HG03432 (cell line): ENCODE data around the gene IL1R2.

ENCODE experiments used
- ATAC-seq: cut with Tn5 transposase; IDR thresholded peaks from one replicate; pipeline ENCODE4 v1.9.1; 2021; ENCODE audit warnings: mild to moderate bottlenecking, moderate library complexity; ENCODE audit not compliant: unreplicated experiment

Gene IL1R2

GRCh38 chr2:101972621-101973434, 18.9 kb upstream of the IL1R2 start:
- no peak for ATAC-seq

- ATAC-seq, result no peak
These were observed 17.1 kb upstream of the IL1R2 start for GRCh38 chr2:101974663-101975062.

- no peak for ATAC-seq
These were observed 16.4 kb upstream of the IL1R2 start for GRCh38 chr2:101975171-101975870.

GRCh38 chr2:101976891-101977290, 14.9 kb upstream of the IL1R2 start:
- peak; percentile 80 for ATAC-seq

DNA sequence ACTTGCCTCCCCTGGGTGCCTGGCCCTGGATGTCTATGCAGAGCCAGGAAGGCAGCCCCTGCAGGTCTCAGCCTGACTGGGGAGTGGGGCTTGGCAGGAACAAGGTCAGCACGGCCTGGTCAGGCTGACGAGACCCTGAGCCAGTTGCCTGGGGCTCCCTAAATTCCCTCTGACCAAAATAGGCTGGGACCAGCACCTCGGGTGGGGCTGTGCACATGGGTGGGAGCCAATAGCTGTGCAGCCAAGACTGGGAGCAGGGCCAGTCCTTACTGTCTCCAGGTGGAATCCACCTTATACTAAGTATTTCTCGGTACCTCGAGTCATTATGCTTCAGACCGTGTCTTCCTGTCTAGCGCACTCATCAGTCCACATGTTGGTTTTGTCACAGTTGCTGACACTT, 11.4 kb upstream of the IL1R2 start:
- no peak for ATAC-seq

GRCh38 chr2:101981066-101981465, 10.7 kb upstream of the IL1R2 start:
- ATAC-seq, result no peak

GRCh38 chr2:101981504-101981903, 10.3 kb upstream of the IL1R2 start:
- no peak for ATAC-seq

DNA sequence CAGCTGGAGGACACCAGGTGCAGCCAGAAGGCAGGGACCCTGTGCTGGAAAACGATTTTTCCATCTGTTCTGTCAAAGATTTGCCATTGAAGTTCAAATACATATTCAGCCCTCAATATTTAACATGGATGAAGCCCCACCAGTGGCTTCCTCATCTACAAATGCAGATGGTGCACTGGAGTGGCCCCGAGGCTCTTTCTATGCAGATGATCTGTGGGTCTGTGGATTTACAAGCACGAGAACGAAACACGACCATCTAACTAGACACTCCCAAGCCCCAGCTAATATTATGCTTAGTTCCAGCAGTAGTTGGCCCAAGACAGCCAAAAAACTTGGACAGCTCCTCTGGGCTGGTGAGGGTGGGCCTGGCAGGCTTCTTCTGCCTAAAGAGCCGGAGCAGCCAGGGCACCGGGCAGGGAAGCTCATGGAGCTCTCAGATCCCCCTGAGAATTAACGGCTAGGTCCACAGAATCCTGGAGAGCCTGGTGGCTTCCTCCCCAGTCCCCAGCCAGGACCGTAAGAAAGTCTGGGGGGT, 9.2 kb upstream of the IL1R2 start:
- ATAC-seq, result no peak

DNA sequence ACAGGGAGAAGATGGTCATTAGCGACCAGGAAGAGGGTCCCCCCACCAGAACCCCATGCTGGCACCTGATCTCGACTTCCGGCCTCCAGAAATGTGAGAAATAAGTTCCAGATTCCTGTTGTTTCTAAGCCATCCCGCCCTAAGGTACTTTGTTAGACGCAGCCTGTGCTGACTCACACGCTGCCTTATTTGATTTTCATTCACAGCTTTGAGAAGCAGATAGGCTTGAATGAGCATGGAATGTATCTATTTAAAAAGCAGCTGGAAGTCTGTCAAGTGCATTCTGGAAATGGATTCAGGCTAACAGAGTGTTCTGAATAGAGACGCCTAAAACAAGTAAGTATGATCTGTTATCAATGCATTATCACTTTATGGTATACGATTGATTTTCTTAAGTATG, 8.3 kb upstream of the IL1R2 start:
- no peak for ATAC-seq

DNA sequence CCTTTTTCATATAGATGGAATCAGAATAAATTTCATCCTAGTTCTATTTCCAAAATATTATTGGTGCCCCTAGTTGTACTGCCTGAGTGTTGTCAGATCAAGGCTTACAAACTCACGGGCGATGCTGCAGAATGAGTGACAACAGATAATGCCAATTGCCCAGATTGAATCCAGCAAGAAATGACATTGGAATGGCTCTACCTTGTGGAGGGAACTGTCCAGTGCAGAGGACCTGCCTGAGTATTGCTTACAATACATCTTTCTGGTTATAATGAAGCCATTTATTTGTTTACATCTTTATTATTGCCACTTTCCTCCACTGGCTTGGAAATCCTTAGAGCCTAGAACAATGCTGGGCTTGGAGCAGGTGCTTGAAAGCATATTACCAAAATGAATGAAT, 7.8 kb upstream of the IL1R2 start:
- no peak for ATAC-seq

GRCh38 chr2:101984656-101985055, 7.1 kb upstream of the IL1R2 start:
- ATAC-seq, result no peak

DNA sequence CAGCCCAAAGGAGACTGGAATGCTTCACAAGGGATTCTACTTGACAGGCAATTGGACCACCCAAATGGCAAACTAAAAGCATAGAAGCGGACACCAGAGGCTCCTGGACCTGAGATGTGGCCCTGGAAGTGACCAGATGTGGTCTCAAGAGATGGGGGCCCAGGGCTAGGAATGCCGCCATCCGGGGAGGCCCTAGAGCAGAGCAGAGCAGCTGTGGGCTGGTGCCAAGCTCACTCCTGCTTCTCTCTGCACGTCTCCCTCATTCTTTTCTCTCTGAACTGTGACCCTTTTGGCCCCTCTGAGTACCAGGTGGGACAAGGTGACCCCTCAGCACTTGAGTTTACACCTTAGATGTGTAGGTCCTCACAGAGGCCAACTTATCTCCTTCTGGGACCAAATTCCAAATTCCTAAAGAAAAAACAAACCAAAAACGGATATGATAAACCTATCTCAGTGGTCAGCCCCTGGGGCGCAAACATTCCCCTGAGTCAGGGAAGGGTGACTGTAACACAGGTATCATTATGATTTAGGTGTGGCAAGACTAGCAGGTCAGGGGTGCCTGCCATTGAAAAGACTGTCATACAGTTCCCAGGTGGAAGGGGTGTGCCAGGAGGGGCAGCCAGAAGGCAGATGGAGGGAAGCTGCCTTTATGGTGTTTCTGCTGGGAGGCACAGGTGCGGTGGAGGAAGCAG, 6.5 kb upstream of the IL1R2 start:
- ATAC-seq, result no peak

DNA sequence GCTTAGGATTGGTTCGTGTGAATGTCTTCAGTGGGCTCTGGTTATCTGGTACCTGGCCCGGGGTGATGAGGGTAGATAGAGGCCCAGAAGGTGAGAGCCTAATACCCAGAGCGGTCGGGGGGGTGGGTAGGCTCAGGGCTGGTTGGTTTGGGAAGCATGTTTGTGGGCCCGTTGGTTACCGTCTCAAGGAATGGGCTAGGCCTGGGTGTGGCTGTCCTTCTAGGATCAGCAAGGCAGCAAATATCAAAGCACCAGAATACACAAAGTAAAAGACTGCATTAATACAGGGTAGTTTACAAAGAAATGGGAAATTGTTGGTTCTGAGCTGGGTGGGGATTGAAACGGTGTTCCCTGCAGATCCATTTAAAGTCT, 6.0 kb upstream of the IL1R2 start:
- no peak for ATAC-seq

DNA sequence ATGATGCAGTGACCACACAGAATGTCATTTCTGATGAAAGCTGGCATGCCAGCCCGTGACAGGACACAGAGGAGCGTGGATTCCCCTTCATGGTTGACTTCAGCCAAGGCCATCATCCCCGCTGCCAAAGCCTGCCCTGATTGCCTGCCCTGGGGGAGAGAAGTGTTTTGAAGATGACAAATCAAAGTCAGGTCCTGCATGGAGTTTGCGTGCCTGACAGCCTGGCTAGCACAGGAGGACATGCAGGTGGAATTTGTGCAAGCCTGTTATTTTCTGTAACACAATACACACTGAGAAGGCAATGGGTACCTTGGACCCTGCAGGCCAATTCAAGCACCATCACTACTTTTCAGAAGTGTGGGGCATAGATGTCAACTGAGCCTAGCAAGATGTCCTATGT, 5.4 kb upstream of the IL1R2 start:
- ATAC-seq, result no peak

- ATAC-seq, result no peak
These were observed 4.7 kb upstream of the IL1R2 start for GRCh38 chr2:101986804-101987740.

- no peak for ATAC-seq
These were observed 3.9 kb upstream of the IL1R2 start for GRCh38 chr2:101987832-101988231.

- ATAC-seq, result no peak
These were observed 3.2 kb upstream of the IL1R2 start for GRCh38 chr2:101988541-101988940.

DNA sequence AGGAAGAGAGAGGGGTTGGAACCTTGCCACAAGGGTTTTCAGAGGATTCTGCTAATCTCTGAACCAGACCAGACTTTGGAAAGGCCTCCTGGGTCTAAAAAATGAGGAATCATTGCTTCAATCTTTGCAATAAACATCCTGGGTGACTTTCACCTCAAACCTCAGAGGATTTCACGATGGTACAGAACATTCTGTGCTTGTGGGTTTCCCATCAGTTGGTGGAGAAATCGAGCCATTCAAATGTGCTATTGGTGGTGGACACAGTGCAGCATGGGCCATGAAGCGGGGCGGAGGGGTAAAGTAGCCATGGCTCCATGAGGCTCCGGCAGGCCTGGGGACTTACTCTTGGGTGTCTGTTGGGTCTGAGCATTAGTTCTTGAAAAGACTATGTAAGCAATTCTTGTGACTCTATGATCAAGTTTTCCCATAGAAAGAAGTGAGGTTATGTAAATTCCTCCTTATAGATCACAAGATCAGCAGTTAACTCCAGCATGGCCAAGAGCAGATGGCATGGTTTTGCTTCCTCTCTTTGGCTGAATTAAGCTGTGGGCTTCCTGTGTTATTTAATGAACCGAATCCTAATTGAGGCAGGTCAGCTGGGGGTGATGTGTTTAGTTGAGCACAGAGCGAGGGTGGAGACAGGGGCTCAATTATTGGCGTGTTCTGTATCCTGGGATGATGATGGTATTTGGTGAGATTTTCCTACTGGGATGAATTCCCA, 1.9 kb upstream of the IL1R2 start:
- no peak for ATAC-seq

- ATAC-seq, result no peak
These were observed 2.0 kb downstream of the IL1R2 start for GRCh38 chr2:101993772-101994171.

DNA sequence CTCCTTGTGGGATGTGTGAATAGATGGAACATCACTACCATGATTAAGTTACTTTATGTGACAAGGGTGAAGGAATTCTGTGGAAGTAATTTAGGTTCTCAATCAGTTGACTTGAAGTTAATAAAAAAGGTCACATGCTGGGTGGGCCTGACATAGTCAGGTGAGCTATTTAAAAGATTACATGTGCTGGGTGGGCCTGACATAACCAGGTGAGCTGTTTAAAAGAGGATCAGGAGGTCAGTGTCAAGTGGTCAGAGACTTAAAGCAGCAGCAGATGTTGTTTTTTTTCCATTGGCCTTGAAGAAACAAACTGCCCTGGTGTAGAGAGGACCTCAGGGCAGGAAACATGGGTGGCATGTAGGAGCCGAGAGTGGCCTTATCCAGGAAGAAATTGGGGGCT, 3.3 kb downstream of the IL1R2 start:
- ATAC-seq, result no peak
